Mesenchymal stem cell (in vitro differentiated cells and primary cell): Measurements from ENCODE around the gene CEP55.
A peak's percentile ranks its signal among the peaks of the same experiment; 100 is the strongest.

Experiments used
- DNase-seq: peaks from one replicate; pipeline ENCODE4 v3.0.0-alpha.2; 2013
- H2AFZ ChIP-seq: one replicate; pipeline ENCODE4 v1.6.1; 2013; ENCODE audit warnings: low read depth, mild to moderate bottlenecking, control low read depth, inconsistent platforms, low read length, moderate library complexity
- H2AK5ac ChIP-seq: 2 replicates; pipeline ENCODE4 v1.6.1; 2013; ENCODE audit warnings: low read length, moderate library complexity, mild to moderate bottlenecking, inconsistent platforms; ENCODE audit not compliant: severe bottlenecking
- H2BK120ac ChIP-seq: one replicate; pipeline ENCODE4 v1.6.1; 2013; ENCODE audit warnings: low read depth, mild to moderate bottlenecking, inconsistent platforms, low read length, moderate library complexity
- H2BK12ac ChIP-seq, 2 experiments: one replicate each; pipeline ENCODE4 v1.6.1; 2013; ENCODE audit warnings: inconsistent platforms in 2 of 2, low read length in 2 of 2, mild to moderate bottlenecking in 2 of 2, moderate library complexity in 2 of 2, control low read depth in 1 of 2
- H2BK15ac ChIP-seq: one replicate; pipeline ENCODE4 v1.6.1; 2013; ENCODE audit warnings: mild to moderate bottlenecking, low read depth, inconsistent platforms; ENCODE audit not compliant: poor library complexity, severe bottlenecking
- H2BK5ac ChIP-seq: 2 replicates; pipeline ENCODE4 v1.6.1; 2013; ENCODE audit warnings: low read depth, mild to moderate bottlenecking, low read length, control low read depth, inconsistent platforms; ENCODE audit not compliant: poor library complexity, severe bottlenecking
- H3K14ac ChIP-seq, 2 experiments: one replicate each; pipeline ENCODE4 v1.6.1; 2013; ENCODE audit warnings: inconsistent platforms in 2 of 2, low read length in 2 of 2, control low read depth in 1 of 2, mild to moderate bottlenecking in 1 of 2, moderate library complexity in 1 of 2
- H3K18ac ChIP-seq, 2 experiments: one replicate each; pipeline ENCODE4 v1.6.1; 2013; ENCODE audit warnings: inconsistent platforms in 2 of 2, low read length in 2 of 2, control low read depth in 1 of 2, low read depth in 1 of 2, mild to moderate bottlenecking in 1 of 2
- H3K23ac ChIP-seq, 2 experiments: one replicate each; pipeline ENCODE4 v1.6.1; 2013; ENCODE audit warnings: inconsistent platforms in 2 of 2, low read length in 2 of 2, mild to moderate bottlenecking in 2 of 2, moderate library complexity in 2 of 2, control low read depth in 1 of 2
- H3K27ac ChIP-seq: 2 replicates; pipeline ENCODE4 v1.5.1; 2013; ENCODE audit warnings: mild to moderate bottlenecking, moderate library complexity, low read length, control low read depth, inconsistent platforms; ENCODE audit not compliant: poor library complexity, severe bottlenecking
- H3K27me3 ChIP-seq, 2 experiments: 2 replicates each; pipeline versions ENCODE4 v1.6.1 to v1.7.0; 2013; ENCODE audit warnings: low read length in 2 of 2, mild to moderate bottlenecking in 2 of 2, moderate library complexity in 2 of 2, control low read depth in 1 of 2, inconsistent platforms in 1 of 2; ENCODE audit not compliant: control insufficient read depth in 1 of 2, insufficient read depth in 1 of 2
- H3K36me3 ChIP-seq, 2 experiments: 2 replicates each; pipeline versions ENCODE4 v1.6.1 to v1.7.0; 2013; ENCODE audit warnings: low read length in 2 of 2, control low read depth in 1 of 2, inconsistent platforms in 1 of 2, low read depth in 1 of 2, mild to moderate bottlenecking in 1 of 2; ENCODE audit not compliant: insufficient read depth in 2 of 2, control insufficient read depth in 1 of 2
- H3K4ac ChIP-seq, 2 experiments: one replicate each; pipeline ENCODE4 v1.6.1; 2013; ENCODE audit warnings: inconsistent platforms in 2 of 2, low read length in 2 of 2, mild to moderate bottlenecking in 2 of 2, moderate library complexity in 2 of 2, control low read depth in 1 of 2, low read depth in 1 of 2
- H3K4me1 ChIP-seq: 2 replicates; pipeline ENCODE4 v1.6.1; 2013; ENCODE audit warnings: low read depth, low read length, control low read depth; ENCODE audit not compliant: control insufficient read depth, insufficient read depth
- H3K4me2 ChIP-seq: 2 replicates; pipeline ENCODE4 v1.6.1; 2013; ENCODE audit warnings: low read length, mild to moderate bottlenecking, inconsistent platforms; ENCODE audit not compliant: poor library complexity, severe bottlenecking
- H3K4me3 ChIP-seq, 2 experiments: 2 replicates each; pipeline versions ENCODE4 v1.5.1 to v1.7.0; 2013; ENCODE audit warnings: low read length in 2 of 2, mild to moderate bottlenecking in 2 of 2, control low read depth in 1 of 2, low read depth in 1 of 2; ENCODE audit not compliant: insufficient read depth in 1 of 2
- H3K79me1 ChIP-seq: replicated peaks from 2 replicates; pipeline ENCODE4 v1.6.1; 2013; ENCODE audit warnings: mild to moderate bottlenecking, control low read depth, low read length, inconsistent platforms; ENCODE audit not compliant: poor library complexity, severe bottlenecking
- H3K9ac ChIP-seq: 2 replicates; pipeline ENCODE4 v1.7.0; 2013; ENCODE audit warnings: mild to moderate bottlenecking, low read length, moderate library complexity
- H3K9me3 ChIP-seq: 2 replicates; pipeline ENCODE4 v1.7.0; 2013; ENCODE audit warnings: mild to moderate bottlenecking, low read length; ENCODE audit not compliant: control insufficient read depth
- H4K8ac ChIP-seq: one replicate; pipeline ENCODE4 v1.6.1; 2013; ENCODE audit warnings: inconsistent platforms, mild to moderate bottlenecking, low read length, moderate library complexity
- H4K91ac ChIP-seq: one replicate; pipeline ENCODE4 v1.6.1; 2013; ENCODE audit warnings: mild to moderate bottlenecking, low read length, inconsistent platforms
- WGBS: methylation state at CpG from one replicate; pipeline ENCODE4 v1.1.7; 2013; ENCODE audit warnings: mixed read lengths; 5-methylcytosine and 5-hydroxymethylcytosine counted together

CEP55 gene

GRCh38 chr10:93495654-93496321 lies 624 bp upstream of the CEP55 start:
- Histone ChIP-seq H3K4me1 (no peaks in the 10 kb centered on the region), H4K91ac (no peak overlapping the region), H3K14ac (no peak overlapping the region), H4K8ac (no peak overlapping the region), H3K27ac (peak overlapping the region; percentile 42), H2BK120ac (no peak overlapping the region), H2BK12ac (no peak overlapping the region), H2AK5ac (no peak overlapping the region), H2BK15ac (no peak overlapping the region), H2AFZ (no peak overlapping the region), H3K4me3 (peak overlapping the region; percentile 70 to 86), H3K79me1 (peaks cover 3% of the 10 kb centered on the region), H3K18ac (peak overlapping the region; percentile 55 to 71), H3K36me3 (no peaks in the 10 kb centered on the region), H3K9me3 (no peaks in the 10 kb centered on the region), H3K9ac (peak overlapping the region; percentile 88), H3K4me2 (peak overlapping the region; percentile 59), H3K23ac (peak overlapping the region in 1 of 2 experiments; percentile 46), H3K27me3 (no peaks in the 10 kb centered on the region), H3K4ac (peak overlapping the region in 1 of 2 experiments; percentile 47), H2BK5ac (no peak overlapping the region)
- DNase-seq: peak; percentile 46
- 6% methylated on average over 25 of the region's 28 CpGs for WGBS

DNA sequence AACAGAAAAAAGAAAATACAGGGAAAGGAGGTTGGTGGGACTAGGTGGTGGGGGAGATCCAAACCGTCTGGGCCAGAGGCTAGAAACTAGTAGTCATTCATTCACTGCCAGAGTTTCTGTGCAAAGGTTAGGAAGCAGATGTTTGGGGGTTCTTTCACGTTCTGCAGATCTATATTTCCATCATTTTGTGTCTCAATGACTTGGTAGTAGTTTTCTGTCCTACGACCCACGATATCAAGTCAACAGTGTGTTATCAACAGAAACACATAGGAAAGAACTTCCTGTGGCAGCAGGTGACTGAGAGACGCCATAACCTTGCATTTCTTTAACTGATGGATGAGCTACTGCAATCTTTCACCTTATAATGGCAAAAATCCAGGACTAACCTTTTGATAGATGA lies 1.8 kb downstream of the CEP55 start:
- no peak overlapping the region for H2AK5ac ChIP-seq
- DNase-seq: no peak
- H3K79me1 ChIP-seq: peaks cover 3% of the 10 kb centered on the region
- no peaks in the 10 kb centered on the region for H3K4me1 ChIP-seq
- no peak overlapping the region for H3K9ac ChIP-seq
- 83% methylated on average over 5 of the region's 5 CpGs for WGBS
- H4K8ac ChIP-seq: no peak overlapping the region
- no peak overlapping the region for H4K91ac ChIP-seq
- no peak overlapping the region for H2AFZ ChIP-seq
- H2BK120ac ChIP-seq: no peak overlapping the region
- no peak overlapping the region for H3K27ac ChIP-seq
- no peak overlapping the region for H2BK12ac ChIP-seq
- H3K36me3 ChIP-seq: no peaks in the 10 kb centered on the region
- H2BK5ac ChIP-seq: no peak overlapping the region
- no peak overlapping the region for H3K4ac ChIP-seq
- no peak overlapping the region for H2BK15ac ChIP-seq
- H3K14ac ChIP-seq: no peak overlapping the region
- no peak overlapping the region for H3K18ac ChIP-seq
- no peaks in the 10 kb centered on the region for H3K9me3 ChIP-seq
- no peak overlapping the region for H3K4me2 ChIP-seq
- H3K23ac ChIP-seq: no peak overlapping the region
- no peak overlapping the region for H3K4me3 ChIP-seq
- H3K27me3 ChIP-seq: no peaks in the 10 kb centered on the region

- Histone ChIP-seq H3K36me3 (no peaks in the 10 kb centered on the region), H3K14ac (no peak overlapping the region), H3K4me1 (no peaks in the 10 kb centered on the region), H3K27ac (no peak overlapping the region), H3K9ac (peak overlapping the region; percentile 8), H3K4ac (no peak overlapping the region), H2AK5ac (no peak overlapping the region), H3K9me3 (no peaks in the 10 kb centered on the region), H2BK12ac (no peak overlapping the region), H2BK120ac (no peak overlapping the region), H4K8ac (no peak overlapping the region), H3K18ac (no peak overlapping the region), H4K91ac (no peak overlapping the region), H3K4me2 (no peak overlapping the region), H3K27me3 (no peaks in the 10 kb centered on the region), H2BK5ac (no peak overlapping the region), H2BK15ac (no peak overlapping the region), H3K4me3 (no peak overlapping the region), H3K79me1 (peaks cover 4% of the 10 kb centered on the region), H3K23ac (no peak overlapping the region), H2AFZ (no peak overlapping the region)
- peak; percentile 10 for DNase-seq
These were observed 5.2 kb downstream of the CEP55 start for GRCh38 chr10:93501650-93502049.

DNA sequence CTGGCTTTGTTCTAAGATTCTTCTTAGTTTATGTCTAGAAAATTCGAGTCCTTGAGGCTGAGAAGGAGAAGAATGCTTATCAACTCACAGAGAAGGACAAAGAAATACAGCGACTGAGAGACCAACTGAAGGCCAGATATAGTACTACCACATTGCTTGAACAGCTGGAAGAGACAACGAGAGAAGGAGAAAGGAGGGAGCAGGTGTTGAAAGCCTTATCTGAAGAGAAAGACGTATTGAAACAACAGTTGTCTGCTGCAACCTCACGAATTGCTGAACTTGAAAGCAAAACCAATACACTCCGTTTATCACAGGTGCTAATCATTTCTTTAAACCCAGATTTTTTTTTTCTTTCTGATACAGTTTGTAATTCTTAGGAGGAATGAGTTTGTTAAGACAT lies 6.7 kb downstream of the CEP55 start:
- peaks cover 3% of the 10 kb centered on the region for H3K79me1 ChIP-seq
- H3K18ac ChIP-seq: no peak overlapping the region
- H3K27ac ChIP-seq: no peak overlapping the region
- no peak overlapping the region for H4K8ac ChIP-seq
- DNase-seq: no peak
- no peak overlapping the region for H2AK5ac ChIP-seq
- no peaks in the 10 kb centered on the region for H3K9me3 ChIP-seq
- no peaks in the 10 kb centered on the region for H3K36me3 ChIP-seq
- no peak overlapping the region for H2AFZ ChIP-seq
- no peaks in the 10 kb centered on the region for H3K4me1 ChIP-seq
- H2BK15ac ChIP-seq: no peak overlapping the region
- no peak overlapping the region for H2BK12ac ChIP-seq
- no peak overlapping the region for H2BK120ac ChIP-seq
- no peak overlapping the region for H3K23ac ChIP-seq
- no peak overlapping the region for H3K4ac ChIP-seq
- no peak overlapping the region for H3K14ac ChIP-seq
- no peak overlapping the region for H3K4me3 ChIP-seq
- no peak overlapping the region for H3K4me2 ChIP-seq
- H3K27me3 ChIP-seq: no peaks in the 10 kb centered on the region
- WGBS: 98% methylated on average over 4 of the region's 6 CpGs
- no peak overlapping the region for H3K9ac ChIP-seq
- no peak overlapping the region for H2BK5ac ChIP-seq
- H4K91ac ChIP-seq: no peak overlapping the region
